Left colon (tissue), 2 donors: ENCODE data around the gene BCL2L11. TPM values are rescaled to one million over a fixed set of nuclear protein-coding genes. Genes with fewer than 3 reads are reported as not detected.
A peak's percentile ranks its signal among the peaks of the same experiment; 100 is the strongest.
"Not testable (repeated sequence)": the region's sequence is repeated elsewhere in the genome, so short reads cannot be mapped to it uniquely, and the experiment has no call there.

ENCODE experiments used
- ATAC-seq: fragments of 200-7000 bp; cut with Tn5 transposase; one replicate; pipeline ENCODE4 v1.9.1; 2020; ENCODE audit warnings: mild to moderate bottlenecking, moderate library complexity
- DNase-seq, 2 donors: peaks; one replicate each; pipeline ENCODE4 v3.0.0-alpha.2; 2020
- intact Hi-C, 2 donors: fragments of 100-400 bp; cut with DNase I in 1 of 2; cut with micrococcal nuclease in 1 of 2; formaldehyde crosslinking; loops; one replicate each; pipeline versions ENCODE4 v1.11.2 to v1.14.0; 2022; cut with DNase I, micrococcal nuclease
- long read RNA-seq: library from polyadenylated mRNA; unstranded; transcript quantifications from one replicate; pipeline ENCODE4 v2.0.0, GENCODE V29; 2021
- total RNA-seq, 2 donors: library from RNA; stranded (reverse); fragmentation: NEBNext Ultra II Directional; extraction: Animal tissue kit (Norgen Biotek cat#: 25700); gene quantifications; one replicate each; pipeline ENCODE4 v1.2.1, GENCODE V29; 2021
- donor health status: DM: no; HTN: no; CAD: no.
- donor health status: DM: yes; HTN: yes; CAD: no.

Gene BCL2L11, protein sequence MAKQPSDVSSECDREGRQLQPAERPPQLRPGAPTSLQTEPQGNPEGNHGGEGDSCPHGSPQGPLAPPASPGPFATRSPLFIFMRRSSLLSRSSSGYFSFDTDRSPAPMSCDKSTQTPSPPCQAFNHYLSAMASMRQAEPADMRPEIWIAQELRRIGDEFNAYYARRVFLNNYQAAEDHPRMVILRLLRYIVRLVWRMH
- total RNA-seq, result 10 to 100 TPM; 21.2 to 38.6 TPM
- long read RNA-seq, partial matches to known transcripts, result 0 of 5 reads
- long read RNA-seq, other reads (novel, unspliced or antisense), result 5 of 5 reads

DNA sequence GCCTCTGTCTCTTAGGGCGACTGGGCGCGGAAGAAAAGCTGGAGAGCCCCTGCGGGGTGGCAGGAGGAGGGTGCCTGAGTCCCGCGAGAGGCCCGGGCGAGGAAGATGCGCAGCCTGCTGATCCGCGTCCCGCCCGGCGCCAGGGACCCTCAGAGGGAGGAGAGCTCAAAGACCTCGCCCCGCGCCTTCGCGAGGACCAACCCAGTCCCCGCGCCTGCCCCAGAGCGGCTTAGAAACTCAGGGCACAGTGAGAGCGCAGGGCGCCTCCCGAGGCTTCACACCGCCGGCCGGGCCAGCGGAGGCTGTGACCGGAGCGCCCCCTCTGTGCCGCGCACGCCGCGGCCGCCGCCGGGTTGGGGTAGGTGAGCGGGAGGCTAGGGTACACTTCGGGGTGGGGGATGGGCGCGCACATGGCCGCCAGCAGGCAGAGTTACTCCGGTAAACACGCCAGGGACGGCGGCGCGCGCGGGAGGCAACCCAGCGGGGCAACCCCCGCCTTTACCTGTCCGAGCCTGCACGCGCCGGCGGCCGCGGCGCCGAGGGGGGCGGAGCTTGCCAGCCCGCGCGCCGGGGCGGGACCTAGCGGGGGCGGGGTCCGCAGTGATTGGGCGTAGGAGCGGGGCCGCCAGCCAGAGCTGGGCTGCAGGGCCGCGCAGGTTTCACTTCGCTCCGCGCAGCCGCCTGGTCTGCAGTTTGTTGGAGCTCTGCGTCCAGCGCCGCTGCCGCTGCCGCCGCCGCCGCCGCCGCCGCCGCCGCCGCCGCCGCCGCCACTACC lies at the start of gene BCL2L11:
BCL2L11 (plus strand) TSS at position 662 of the 775 bp plus-strand sequence. CDS start 2,832 bp downstream, outside the sequence.
- peak; percentile 67 for ATAC-seq
- DNase-seq, result peak; percentile 93 to 95
- intact Hi-C loops, result no loop called here

DNA sequence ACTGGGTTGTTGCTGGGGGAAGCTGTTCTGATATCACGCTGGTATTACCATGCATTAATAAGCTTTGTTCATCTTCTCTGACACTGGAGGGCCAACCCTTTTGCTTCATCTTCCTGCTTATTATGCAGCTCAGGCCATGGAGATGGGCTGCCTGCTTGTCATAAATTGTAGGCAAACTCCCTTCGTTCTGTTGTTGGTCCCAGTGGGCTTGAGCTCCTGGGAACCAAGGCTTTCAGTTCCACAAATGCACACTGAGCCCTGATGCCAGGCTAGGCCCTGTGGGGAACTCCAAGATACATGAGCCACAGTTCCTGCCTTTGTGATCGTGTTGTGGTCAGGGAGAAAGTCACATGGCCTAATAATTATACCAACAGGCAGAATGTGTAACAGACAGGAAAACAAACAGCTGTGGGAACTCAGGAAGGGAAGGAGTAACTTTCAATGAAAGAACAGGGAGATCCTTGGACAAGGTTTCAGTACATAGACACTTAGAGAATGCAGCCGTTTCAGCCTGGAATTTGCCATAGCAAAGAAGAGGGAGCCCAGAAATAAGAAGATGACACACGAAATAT lies 49.0 kb upstream of the BCL2L11 start:
- no peak for ATAC-seq
- DNase-seq, result no peak
- intact Hi-C loops, result no loop called here

DNA sequence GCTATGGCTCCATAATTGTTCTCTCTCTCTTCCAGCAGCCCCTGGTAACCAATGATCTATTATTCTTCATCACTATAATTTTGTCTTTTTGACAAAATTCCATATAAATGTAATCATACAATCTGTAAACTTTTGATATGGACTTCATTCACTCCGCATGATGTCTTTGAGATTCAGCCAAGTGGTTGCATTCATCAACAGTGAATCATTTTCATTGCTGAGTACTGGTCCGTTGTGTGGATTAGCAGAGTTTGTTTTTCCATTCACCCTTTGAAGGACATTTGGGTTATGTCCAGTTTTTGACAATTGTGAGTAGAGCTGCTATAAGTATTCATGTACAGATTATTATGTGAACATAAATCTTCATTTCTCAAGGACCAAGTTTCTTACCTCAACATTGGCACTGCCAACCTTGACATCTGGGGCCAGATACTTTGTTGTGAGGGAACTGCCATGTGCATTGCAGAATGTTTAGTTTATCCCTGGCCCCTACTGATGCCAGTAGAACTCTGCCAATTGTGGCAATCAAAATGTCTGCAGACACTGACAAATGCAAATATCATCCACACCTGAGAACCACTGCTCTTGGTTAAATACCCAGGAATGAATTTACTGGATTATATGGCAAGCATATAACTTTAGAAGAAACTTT lies 48.4 kb upstream of the BCL2L11 start:
- DNase-seq (no peak), ATAC-seq (no peak)
- intact Hi-C loops, result no loop called here

DNA sequence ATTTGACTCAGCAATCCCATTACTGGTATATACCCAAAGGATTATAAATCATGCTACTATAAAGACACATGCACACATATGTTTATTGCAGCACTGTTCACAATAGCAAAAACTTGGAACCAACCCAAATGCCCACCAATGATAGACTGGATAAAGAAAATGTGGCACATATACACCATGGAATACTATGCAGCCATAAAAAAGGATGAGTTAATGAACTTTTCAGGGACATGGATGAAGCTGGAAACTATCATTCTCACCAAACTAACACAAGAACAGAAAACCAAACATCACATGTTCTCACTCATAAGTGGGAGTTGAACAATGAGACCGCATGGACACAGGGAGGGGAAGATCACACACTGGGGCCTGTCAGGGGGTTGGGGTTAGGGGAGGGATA lies 38.1 kb upstream of the BCL2L11 start:
- ATAC-seq, DNase-seq, intact Hi-C loops: not testable (repeated sequence)

DNA sequence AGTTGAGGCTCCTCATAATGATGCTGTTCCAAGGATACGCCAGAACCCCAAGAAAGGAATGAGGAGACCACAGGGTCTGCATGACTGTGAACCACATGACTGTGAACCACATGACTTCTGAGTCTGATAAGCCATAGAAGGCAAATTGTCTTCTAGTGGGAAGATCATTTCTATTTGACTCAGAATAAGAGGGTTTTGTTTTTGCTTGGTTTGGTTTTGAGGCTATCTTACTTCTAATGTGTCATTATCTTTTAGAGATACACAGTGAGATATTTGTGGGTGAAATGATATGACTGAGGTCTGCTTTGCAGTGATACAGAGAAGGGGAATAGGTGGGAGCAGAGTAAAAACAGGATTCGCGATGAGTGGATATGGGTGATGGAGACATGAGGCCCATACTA lies 28.9 kb upstream of the BCL2L11 start:
- intact Hi-C loops, result no loop called here
- DNase-seq, result no peak

DNA sequence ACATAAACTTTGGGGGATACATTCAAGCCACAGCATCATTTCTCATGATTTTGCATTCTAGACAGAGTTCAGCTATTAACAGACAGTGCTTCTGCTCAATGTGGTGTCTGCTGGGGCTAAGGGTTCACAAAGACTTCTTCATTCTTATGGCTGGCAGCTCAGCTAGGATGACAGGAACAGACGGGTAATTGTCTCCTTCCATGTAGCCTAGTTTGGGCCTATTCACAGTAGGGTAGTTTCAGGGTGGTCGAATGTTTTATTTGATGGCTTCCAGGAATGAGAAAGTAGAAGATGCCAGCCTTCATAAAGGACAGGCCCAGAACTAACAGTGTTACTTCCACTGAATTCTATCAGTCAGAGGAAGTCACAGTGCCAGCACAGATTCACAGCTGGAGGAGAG lies 26.0 kb upstream of the BCL2L11 start:
- ATAC-seq (no peak), DNase-seq (no peak)
- intact Hi-C loops, result no loop called here

More for the DNA sequence above, 28.9 kb upstream of the BCL2L11 start:
- no peak for ATAC-seq

DNA sequence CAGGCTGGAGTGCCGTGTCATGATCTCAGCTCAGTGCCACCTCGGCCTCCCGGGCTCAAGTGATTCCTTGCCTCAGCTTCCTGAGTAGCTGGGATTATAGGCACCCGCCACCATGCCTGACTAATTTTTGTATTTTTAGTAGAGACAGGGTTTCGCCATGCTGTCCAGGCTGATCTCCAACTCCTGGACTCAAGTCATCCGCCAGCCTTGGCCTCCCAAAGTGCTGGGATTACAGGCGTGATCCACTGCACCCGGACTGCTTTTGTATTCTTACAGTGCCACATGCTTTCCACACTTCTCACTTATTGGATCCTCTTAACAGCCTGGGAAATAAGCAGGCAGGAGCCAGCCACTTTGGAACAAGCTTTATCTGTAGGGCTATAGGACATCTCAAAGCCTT lies 25.3 kb upstream of the BCL2L11 start:
- intact Hi-C loops, result no loop called here
- DNase-seq, result no peak
- no peak for ATAC-seq

DNA sequence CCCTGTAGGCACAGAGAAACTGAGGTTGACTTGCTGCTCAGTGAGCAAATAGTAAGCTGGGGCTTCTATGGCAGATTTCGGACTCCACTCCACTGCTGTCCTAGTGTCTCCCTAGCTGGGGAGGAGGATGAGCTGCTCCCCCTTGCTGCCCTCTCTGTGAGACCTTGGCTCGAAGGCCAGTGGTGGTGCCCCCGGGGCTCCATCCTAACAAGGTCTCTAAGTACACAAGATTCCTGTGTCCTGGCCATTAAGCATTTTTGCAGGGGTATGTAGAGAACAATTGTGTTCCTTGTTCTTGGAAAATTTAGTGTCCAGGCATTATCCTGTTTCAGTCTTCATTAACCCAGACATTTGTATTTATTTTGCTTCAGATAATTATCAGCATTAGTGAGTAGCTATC lies 21.3 kb upstream of the BCL2L11 start:
- DNase-seq (no peak), ATAC-seq (no peak)
- intact Hi-C loops, result no loop called here

DNA sequence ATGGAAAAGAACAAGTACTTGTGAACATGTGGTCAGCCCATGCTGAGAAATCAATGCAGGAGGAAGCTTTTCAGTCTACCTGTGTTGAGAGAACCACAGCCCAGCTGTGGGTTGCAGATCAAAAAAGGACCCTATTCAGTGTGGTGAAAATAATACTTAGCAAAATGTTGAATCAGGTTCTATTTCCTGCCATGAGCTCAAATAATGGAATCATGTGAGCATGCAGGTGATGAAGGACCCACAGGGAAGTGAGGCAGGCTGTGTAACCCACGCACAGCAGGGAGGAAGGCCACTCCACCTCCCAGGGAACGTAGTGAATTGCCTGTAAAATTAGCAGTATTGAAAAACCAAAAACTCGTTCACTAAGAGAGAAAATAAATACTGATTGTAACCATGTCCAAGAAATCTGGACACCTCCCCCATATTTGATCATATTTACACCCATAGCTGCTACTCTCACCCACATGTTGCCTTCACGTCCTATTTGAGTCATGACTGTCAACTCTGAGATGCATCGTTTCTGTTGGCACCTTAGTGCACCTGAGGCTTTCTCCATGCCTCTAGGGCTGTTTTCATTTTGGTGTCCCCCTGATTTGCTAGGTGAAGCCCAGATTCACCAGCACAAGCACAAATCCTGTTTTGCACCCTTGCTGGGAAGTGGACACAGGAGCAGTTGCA lies 20.5 kb upstream of the BCL2L11 start:
- no peak for ATAC-seq
- DNase-seq, result no peak
- intact Hi-C loops, result no loop called here

DNA sequence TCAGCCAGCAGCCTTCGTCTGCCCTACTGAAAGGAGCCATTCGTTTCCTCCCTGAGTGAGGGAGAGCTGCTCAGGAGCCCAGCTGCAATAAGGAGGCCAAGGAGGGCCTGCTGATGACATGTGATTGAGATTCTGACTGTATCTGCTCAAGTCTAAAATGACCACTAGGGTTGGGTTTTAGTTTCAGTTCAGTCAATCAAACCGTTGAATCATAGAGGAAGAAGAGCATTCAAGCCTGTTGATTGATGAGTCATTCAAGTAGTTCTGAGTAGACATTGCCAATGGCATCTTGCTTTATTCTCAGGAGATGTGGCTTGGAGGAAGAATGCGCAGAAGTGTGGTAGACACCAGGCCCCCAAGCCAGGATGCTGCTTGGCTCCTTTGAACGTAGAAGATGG lies 19.9 kb upstream of the BCL2L11 start:
- intact Hi-C loops, result no loop called here
- DNase-seq (no peak), ATAC-seq (peak; percentile 28)

DNA sequence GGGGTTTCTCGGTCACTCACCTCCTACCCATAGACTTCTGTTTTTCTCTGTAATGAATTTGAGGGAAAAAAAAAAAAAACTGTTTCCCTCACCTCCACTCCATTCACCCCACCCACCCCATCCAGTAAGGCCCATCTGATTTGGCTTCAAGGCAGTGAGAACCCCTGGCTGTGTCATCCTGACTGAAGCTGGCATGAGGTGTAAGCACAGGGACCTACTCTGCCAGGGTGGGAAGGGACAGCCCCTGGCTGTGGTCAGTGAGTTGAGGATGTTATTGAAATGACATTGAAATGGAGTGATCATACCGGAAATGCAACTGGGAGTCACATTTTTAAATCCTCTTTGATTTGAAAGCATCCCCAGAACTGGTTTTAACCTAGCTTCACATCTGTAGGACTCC lies 19.1 kb upstream of the BCL2L11 start:
- intact Hi-C loops, result no loop called here
- DNase-seq, result no peak
- no peak for ATAC-seq

DNA sequence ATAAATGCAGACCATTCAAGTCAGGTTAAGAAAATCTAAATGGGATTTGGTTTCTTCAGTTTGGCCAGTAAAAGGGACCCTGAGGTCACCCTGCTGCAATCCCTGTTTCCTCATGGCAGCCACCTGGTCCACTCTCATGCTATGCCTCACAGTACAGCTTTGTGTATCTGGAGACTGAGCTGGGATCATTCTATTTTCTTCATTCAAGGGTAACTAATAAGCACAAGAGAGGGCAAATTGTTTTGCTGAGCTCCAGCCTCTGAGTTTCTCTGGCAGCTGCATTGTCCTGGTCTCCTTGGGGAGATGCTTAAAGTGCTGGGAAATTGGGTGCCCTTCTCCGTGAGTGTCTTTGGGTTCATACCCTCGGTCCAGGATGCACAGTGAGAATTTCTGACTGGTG lies 18.5 kb upstream of the BCL2L11 start:
- no peak for ATAC-seq
- intact Hi-C loops, result no loop called here

DNA sequence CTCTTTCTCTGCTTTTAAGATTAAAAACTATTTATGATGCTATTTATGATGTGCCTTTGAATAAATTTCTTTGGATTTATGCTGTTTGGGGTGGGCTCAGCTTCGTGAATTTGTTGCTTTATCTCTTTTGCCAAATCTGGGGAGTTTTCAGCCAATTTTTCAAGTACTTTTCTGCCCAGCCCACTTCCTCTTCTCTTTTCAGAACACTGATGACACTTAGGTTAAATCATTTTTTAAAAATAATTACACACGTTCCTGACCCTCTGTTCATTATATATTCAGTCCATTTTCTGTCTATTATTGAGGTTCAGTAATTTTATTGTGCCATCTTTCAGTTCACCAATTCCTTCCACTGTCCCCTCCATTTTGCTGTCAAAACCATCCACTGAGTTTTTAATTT lies 14.8 kb upstream of the BCL2L11 start:
- ATAC-seq (no peak), DNase-seq (no peak)
- intact Hi-C loops, result no loop called here

More for the DNA sequence above, 18.5 kb upstream of the BCL2L11 start:
- no peak for DNase-seq

DNA sequence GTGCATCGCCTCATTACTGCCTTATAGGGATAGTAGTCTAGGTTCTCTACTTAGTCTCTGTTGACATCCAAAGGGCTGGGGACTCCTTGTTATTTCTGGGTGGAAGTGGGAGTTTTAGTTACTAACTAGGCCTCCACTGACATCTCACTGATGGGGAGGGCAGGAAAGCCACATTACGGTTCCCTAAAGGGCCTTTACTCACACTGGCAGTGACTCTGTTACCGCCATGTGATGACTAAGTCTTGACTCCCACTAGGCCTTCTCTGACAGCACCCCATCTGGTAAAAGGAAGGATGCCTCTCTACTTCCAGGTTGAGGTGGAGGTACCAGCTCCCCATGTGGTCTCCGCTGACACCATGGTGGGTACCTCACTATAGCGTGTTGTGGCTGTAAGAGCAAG lies 14.0 kb upstream of the BCL2L11 start:
- ATAC-seq (no peak), DNase-seq (no peak)
- intact Hi-C loops, result no loop called here

DNA sequence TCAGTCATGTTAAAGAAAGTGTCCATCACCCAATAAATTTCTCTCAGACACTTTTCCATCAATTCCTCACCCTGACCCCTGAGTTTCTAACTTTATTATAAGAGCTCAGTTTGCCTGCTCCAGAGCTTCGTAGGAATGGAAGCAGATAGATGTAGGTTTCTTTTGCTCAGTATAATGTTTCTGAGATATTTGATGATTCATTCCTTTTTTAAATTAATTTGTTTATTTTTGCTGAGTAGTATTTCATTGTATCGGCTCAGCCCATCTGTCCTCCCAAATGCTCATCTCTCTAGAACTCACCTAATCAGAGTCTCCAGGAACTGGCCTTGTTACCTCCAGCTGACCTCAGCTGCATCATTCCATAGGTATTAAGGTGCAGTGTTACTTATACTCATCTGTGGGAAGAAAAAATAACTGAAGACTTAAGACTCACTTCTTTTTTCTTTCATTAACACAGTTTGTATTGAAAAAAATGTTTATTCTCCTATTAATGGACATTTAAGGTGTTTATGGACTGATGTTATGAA lies 11.9 kb upstream of the BCL2L11 start:
- intact Hi-C loops, result no loop called here
- DNase-seq, result no peak
- no peak for ATAC-seq

DNA sequence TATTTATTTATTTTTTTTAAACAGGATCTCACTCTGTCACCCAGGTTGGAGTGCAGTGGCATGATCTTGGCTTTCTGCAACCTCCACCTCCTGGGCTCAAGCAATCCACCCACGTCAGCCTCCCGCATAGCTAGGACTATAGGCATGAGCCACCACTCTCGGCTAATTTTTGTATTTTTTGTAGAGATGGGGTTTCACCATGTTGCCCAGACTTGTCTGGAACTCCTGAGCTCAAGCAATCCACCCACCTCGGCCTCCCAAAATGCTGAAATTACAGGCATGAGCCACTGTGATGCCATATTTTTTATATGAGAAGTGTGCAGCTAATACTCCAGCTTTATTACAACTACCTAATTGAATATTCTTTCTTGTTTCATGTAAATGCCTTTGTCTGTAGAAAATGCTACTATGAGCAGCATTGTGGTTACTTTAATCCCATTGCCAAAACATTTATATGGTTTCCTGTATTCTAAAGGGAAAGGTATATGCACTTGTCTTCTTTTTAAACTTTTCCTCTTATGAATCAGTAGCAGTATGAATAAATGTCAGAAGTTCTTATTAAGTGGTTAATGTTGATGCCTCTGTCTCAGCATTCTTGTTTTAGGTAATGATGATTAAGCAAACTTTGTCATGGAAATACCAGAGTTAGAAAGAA lies 9.5 kb upstream of the BCL2L11 start:
- ATAC-seq (no peak), DNase-seq (no peak)
- intact Hi-C loops, result no loop called here

DNA sequence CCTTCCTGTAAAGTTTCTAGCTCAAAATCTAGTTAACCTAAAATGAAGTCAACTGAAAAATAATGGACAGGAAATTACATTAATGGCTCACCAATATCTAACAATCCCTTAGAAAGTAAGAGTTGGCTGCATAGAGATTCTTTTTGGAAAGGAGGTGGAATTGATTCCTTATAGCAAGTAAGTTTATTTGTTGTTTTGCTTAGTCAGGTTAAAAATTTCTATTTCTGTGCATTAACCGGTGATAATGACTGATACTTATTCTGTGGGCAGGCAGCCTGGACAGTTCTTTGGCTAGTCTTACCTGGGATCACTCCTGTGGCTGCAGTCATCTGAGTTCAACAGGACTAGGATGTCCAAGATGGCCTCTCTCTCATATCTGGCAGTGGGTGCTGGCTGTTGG lies 6.9 kb upstream of the BCL2L11 start:
- intact Hi-C loops, result no loop called here
- no peak for ATAC-seq
- no peak for DNase-seq

DNA sequence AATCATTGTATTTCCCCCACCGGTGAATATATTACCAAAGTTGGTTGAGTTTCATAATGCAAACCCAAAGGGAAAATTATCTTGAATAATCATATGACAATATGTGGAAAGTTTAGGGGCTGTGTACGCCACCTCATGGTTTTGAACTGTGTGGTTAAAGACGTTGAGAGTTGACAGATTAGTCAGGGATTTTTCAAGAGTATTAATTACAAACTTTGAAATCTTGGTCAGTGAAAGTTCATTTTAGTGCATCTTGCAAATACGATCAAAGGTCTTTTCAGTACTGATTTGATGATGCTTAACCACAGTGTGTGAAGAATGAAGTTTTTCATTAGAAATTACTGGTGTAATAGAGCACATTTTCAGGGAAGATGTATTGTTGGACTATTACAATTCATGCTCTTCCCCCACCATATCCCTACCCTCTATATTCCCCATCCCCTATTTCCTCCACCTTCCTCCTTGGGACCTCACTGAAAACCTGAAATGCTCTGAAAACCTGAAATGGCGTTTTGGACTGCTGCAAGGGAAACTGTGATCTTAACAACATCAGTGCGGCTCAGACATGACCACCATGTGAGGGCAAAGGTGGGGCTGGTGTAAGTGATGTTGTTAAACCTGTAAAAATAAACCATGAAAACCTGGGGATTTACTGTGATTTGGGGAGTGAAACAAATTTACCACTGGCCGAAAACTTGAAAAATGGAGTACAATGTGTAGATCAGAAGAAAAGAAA lies 4.5 kb upstream of the BCL2L11 start:
- ATAC-seq (no peak), DNase-seq (no peak)
- intact Hi-C loops, result no loop called here
